Breast epithelium (tissue), 3 donors: ENCODE measurements around the gene NATD1.

ENCODE experiments used
- POLR2A ChIP-seq: fragments of 450-650 bp; IDR thresholded peaks from one replicate; pipeline ENCODE4 v1.6.1; 2016; ENCODE audit warnings: antibody characterized with exemption, mild to moderate bottlenecking, moderate library complexity
- TF ChIP-seq, protein P1 (sequence below), 3 donors: fragments of 450-650 bp; IDR thresholded peaks; one replicate each; pipeline ENCODE4 v1.5.1; 2016 to 2017; ENCODE audit warnings: antibody characterized with exemption in 3 of 3, mild to moderate bottlenecking in 3 of 3, moderate library complexity in 3 of 3

DNA sequence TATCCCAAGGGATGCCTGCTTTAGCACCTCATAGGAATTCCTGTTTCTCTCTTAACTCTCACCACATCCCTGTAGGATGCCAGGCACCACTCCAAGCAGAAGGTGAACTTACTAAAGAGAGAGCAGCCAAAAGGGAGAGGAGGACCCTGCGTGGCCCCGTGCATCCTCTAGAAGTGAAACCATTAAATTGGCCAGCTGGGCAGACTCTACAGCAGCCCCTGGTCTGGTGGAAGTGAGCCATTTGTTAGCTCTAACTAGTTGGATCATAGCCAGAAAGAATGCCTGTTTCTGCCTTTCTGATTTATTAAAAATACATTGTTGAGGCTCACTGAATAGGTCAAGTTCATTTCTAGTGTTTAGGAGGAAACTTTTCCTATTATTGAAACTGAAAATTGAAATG is 61.5 kb downstream of the NATD1 start:
- TF ChIP-seq, protein P1, sequence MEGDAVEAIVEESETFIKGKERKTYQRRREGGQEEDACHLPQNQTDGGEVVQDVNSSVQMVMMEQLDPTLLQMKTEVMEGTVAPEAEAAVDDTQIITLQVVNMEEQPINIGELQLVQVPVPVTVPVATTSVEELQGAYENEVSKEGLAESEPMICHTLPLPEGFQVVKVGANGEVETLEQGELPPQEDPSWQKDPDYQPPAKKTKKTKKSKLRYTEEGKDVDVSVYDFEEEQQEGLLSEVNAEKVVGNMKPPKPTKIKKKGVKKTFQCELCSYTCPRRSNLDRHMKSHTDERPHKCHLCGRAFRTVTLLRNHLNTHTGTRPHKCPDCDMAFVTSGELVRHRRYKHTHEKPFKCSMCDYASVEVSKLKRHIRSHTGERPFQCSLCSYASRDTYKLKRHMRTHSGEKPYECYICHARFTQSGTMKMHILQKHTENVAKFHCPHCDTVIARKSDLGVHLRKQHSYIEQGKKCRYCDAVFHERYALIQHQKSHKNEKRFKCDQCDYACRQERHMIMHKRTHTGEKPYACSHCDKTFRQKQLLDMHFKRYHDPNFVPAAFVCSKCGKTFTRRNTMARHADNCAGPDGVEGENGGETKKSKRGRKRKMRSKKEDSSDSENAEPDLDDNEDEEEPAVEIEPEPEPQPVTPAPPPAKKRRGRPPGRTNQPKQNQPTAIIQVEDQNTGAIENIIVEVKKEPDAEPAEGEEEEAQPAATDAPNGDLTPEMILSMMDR (IDR thresholded peaks at IDR 0.05): no peak
- TF ChIP-seq POLR2A: no peak
